Measurements from ENCODE around the gene POLD1.
A peak's percentile ranks its signal among the peaks of the same experiment; 100 is the strongest.

DNA sequence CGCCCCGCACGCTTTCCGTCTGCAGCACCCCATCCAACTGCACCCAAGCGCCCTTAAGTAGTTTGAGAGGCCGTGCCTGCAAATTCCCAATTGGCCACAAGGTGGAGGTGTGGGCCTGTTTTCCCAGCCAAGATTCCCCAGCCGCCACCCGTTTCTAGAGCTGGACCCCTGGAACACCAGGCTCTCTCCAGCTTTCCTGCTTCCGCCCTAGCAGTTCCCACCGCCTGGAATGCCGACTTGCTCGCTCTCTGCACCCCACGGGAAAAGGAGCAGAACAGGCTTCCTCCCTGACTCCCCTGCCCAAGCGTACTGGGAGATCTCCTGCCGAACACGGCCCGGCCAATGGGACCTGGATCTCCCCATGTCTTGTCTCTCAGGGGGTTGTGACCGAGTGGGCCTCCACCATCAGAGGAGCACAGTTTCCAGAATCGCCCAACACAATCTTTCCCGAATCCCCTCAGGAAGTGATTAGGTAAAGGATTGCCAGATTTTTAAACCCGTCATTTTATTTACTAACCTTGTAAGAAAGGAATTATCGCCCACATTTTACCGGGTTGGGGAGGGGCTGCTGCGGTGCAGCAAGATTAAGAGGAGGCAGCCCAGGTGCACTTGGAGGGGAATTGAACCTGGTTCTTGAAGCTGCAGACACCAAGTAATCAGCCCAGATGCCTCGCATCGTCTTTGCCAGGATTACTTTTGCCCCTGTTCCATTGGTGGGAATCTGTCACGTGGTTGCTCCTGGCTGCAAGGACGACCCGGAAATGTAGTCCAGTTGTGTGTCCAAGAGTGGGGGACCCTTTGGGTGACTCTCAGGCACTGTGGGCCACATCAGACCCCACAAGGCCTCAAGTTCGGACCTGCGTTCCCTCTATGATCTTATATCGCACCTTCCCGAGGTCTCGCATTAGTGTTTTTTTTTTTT, 15.2 kb upstream of the POLD1 start:
- TF ChIP-seq POLR2A (IDR thresholded peaks at IDR 0.05): no peak
- TF ChIP-seq, protein P1, sequence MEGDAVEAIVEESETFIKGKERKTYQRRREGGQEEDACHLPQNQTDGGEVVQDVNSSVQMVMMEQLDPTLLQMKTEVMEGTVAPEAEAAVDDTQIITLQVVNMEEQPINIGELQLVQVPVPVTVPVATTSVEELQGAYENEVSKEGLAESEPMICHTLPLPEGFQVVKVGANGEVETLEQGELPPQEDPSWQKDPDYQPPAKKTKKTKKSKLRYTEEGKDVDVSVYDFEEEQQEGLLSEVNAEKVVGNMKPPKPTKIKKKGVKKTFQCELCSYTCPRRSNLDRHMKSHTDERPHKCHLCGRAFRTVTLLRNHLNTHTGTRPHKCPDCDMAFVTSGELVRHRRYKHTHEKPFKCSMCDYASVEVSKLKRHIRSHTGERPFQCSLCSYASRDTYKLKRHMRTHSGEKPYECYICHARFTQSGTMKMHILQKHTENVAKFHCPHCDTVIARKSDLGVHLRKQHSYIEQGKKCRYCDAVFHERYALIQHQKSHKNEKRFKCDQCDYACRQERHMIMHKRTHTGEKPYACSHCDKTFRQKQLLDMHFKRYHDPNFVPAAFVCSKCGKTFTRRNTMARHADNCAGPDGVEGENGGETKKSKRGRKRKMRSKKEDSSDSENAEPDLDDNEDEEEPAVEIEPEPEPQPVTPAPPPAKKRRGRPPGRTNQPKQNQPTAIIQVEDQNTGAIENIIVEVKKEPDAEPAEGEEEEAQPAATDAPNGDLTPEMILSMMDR (IDR thresholded peaks at IDR 0.05): peak in 6 of 7 experiments; percentile 13 to 93 (median 88)
- no peak for TF ChIP-seq EP300 (IDR thresholded peaks at IDR 0.05)
- peak in 1 of 3 donors; percentile 55 for TF ChIP-seq POLR2AphosphoS5 (IDR thresholded peaks at IDR 0.05)

Data from stomach (tissue), 4 donors.